ENCODE results near the gene CCDC57. TPM values are rescaled to one million over a fixed set of nuclear protein-coding genes. Genes with fewer than 3 reads are reported as not detected.

CCDC57 gene
- total RNA-seq, 1 donor from 2014 or later = 3.4 TPM

- no peak for DNase-seq (ENCODE audit: low read depth in 2 of 2)
Observed at GRCh38 chr17:82128287-82128686, 84.4 kb downstream of the CCDC57 start.

DNA sequence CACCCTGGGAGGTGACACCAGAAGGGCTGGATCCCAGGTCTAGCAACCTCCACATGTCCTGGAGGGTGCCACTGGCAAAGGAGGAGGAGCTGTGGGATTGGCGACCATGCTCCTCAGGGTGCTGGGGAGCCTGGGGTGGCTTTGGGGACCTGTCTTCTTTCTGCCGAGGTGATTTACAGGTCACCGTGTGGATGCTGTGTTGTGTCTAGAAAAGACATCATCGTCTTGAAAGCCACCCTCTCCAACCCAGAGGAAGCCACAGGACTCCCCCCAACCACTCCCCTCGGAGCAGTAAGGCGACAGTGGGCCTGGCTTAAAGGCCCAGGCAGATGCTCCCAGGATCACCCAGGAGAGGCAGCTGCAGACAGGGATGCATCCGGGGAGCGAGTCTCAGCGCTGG lies 84.9 kb downstream of the CCDC57 start:
- no peak for DNase-seq (ENCODE audit: low read depth in 2 of 2)

DNA sequence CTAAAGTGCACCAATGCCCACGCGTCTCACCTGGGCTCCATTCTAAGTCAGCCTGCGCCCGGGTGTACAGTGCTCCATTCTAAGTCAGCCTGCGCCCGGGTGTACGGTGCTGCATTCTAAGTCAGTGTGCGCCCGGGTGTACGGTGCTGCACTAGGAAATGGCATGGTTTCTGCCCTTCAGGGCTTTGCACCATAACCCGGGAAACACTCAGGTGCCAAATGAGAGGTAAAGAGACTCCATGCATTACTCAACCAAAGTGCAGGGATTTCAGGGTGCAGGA lies 85.4 kb downstream of the CCDC57 start:
- DNase-seq (ENCODE audit: low read depth in 2 of 2) = no peak

DNA sequence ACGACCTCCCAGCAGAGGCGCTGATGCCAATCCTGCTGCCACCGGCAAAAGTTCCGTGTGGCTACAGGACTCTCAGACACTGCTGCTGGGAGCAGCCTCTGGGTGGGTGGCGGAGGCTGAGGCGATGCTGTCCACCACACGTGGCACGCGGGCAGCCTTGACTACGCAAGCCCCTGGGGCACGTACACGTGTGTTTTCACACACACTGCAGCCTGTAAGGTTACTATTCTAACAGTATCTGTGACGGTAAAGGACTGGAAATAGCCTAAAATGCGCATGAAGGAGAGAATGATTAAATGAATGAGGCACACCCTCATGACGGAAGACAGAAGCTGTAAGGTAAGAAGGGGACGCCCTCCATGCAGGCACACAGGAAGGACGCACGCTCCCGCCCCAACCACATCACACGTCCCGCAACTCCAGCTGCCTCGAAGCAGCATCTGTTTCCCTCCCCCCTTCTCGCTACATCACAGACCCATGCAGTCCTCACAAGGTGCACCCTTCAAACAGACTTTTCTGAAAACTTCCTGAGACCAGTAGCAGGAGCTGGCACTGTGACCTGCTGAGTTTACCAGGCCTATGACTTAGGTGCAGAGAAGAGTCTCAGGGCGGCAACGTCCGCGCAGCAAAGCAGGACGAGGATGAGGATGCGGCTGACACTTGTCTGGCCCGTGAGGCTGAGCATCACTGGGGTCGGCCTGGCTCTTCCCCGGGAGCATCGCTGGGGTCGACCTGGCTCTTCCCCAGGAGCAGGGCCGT lies 85.9 kb downstream of the CCDC57 start:
- no peak for DNase-seq (ENCODE audit: low read depth in 2 of 2)

GRCh38 chr17:82124101-82124500 lies 88.5 kb downstream of the CCDC57 start:
- DNase-seq (ENCODE audit: low read depth in 2 of 2) = no peak

GRCh38 chr17:82121660-82122629 lies 90.7 kb downstream of the CCDC57 start:
- no peak for DNase-seq (ENCODE audit: low read depth in 2 of 2)

GRCh38 chr17:82121246-82121645 lies 91.4 kb downstream of the CCDC57 start:
- DNase-seq (ENCODE audit: low read depth in 2 of 2) = no peak

DNA sequence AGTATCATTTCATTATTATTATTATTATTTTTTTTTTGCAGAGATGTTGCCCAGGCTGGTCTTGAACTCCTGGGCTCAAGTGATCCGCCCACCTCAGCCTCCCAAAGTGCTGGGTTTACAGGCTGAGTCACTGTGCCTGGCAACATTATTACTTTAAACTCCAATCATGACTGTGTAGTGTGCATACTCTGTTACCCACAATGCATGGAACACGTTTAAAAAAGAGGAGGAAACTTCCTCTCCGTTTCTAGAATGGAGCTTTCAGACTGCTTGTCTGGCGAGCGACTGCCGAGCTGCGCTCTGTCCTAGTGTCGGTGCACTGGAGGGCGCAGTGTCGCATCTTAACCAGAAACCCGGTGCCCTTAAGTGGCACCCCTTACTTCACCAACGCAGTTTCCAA lies 92.5 kb downstream of the CCDC57 start:
- DNase-seq (ENCODE audit: low read depth in 2 of 2) = no peak

GRCh38 chr17:82118815-82119380 lies 93.7 kb downstream of the CCDC57 start:
- no peak for DNase-seq (ENCODE audit: low read depth in 2 of 2)

- DNase-seq (ENCODE audit: low read depth in 2 of 2) = no peak
Observed at GRCh38 chr17:82118168-82118814, 94.4 kb downstream of the CCDC57 start.

GRCh38 chr17:82117139-82118090 lies 95.2 kb downstream of the CCDC57 start:
- DNase-seq (ENCODE audit: low read depth in 2 of 2) = no peak

DNA sequence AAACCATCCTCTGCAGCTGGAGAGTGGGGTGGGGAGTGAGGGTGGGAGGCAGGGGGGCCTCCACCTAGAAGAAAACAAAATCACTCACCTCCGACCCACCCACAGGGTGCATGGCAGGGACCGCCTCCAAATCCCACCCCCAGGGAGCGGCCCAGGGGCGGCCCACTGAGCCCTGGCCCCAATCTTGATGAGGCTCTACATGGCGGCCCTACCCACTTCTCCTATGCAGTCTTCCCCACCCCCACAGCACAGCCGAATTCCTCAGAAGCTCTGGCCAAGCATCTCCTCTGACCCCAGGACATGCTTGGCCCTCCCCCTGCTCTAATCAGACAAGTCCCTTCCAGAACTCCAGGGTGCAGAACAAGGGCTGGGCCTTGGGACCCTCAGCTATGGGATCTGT lies 96.4 kb downstream of the CCDC57 start:
- no peak for DNase-seq (ENCODE audit: low read depth in 2 of 2)

GRCh38 chr17:82114872-82115271 lies 97.8 kb downstream of the CCDC57 start:
- DNase-seq (ENCODE audit: low read depth in 2 of 2) = peak in 1 of 2 donors; percentile 19

DNA sequence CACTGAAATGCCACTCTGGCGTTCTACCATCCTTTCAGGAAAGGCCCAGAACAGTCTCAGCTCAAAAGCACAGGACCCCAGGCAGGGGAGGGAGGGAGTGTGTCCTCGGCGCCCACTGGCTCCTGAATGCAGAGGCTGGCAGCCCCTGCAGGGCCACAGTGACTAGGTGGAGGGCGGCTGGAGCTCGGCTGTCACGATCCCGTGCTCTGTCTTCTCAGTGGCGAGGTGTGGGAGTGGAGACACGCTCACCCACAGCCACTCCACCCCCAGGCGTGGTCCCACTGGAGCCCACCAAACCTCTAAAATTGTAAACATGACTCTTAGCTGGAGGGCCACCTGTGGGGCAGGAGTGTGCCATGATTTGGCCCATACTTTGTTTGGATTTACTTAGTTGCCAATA lies 98.2 kb downstream of the CCDC57 start:
- no peak for DNase-seq (ENCODE audit: low read depth in 2 of 2)

DNA sequence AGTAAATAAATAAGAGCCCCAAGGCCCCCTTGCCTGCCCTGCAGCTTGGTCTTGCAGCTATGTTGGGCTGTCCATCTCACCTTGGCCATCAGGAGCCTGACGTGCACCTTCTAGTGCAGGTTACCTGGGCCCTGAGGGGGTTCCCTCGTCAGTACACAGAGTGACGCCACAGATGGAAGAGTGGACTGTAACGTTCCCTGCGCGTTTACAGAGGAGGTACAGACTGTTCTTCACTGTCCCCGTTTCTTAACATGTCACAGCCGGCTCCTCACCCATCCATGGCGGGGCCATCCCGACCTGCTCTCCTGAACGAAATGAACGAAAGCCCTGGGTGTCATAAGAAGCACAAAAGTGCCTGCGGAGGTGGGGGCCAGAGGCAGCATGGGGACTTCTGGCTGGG lies 98.7 kb downstream of the CCDC57 start:
- no peak for DNase-seq (ENCODE audit: low read depth in 2 of 2)

GRCh38 chr17:82113422-82113821 lies 99.2 kb downstream of the CCDC57 start:
- no peak for DNase-seq (ENCODE audit: low read depth in 2 of 2)

- DNase-seq (ENCODE audit: low read depth in 2 of 2) = no peak
Observed at GRCh38 chr17:82112914-82113311, 99.7 kb downstream of the CCDC57 start.

DNA sequence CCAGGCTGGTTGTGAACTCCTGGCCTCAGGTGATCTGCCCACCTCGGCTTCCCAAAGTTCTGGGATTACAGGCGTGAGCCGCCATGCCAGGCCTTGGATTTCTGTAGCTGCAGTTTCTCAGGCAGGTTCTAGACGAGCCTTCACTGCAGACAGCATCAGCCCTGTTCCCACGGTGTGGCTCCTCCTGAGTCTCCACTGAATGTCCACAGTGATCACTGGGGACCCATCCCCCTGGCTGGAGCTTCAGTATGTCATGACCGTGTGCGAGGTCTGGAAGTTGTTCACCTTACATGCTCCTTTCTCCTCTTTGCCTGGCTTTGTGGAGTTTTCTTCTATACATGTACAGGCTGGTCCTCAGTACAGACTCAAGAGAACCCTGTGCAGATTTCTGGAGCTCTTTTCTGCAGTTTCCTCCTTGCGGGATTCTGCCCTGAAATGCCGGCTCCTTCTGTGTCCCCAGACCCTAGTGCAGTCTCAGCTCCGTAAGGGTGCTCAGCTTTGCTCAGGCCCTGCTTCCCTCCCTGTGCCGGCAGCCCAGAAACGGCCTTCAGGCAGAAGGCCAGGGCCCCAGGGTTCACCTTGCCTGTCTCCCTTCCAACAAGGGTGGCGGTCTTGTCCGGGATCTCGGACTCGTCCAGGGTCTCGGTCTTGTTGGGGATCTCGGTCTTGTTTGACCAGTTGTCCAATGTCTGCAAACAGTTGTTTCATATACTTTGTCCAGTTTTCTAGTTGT lies 100.3 kb downstream of the CCDC57 start:
- DNase-seq (ENCODE audit: low read depth in 2 of 2) = no peak

DNA sequence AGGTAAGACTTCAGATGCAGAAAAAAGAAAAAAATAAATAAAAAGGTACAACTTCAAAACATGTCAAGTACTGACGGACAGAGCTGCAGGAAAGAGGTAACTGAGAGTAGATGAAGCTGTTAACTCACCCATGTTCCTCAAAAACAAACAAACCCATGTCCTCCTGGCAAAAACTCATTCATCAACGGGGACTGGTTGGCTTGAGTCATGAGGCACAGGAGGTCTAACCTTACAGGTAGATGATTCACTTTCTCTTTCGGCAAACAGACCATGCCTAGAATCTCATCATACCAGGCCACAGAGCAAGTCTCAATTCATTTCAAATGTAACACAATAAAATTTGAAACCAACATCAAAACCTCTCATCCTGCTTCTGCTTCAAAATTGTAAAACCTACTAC lies 102.3 kb downstream of the CCDC57 start:
- no peak for DNase-seq (ENCODE audit: low read depth in 2 of 2)

- DNase-seq (ENCODE audit: low read depth in 2 of 2) = no peak
Observed at GRCh38 chr17:82108961-82109475, 103.6 kb downstream of the CCDC57 start.
